ENCODE data around the gene NTSR1. TPM values are rescaled to one million over a fixed set of nuclear protein-coding genes. Genes with fewer than 3 reads are reported as not detected.

NTSR1 gene
- total and polyA plus RNA-seq, 5 donors = 0.06 TPM; not detected in 4

DNA sequence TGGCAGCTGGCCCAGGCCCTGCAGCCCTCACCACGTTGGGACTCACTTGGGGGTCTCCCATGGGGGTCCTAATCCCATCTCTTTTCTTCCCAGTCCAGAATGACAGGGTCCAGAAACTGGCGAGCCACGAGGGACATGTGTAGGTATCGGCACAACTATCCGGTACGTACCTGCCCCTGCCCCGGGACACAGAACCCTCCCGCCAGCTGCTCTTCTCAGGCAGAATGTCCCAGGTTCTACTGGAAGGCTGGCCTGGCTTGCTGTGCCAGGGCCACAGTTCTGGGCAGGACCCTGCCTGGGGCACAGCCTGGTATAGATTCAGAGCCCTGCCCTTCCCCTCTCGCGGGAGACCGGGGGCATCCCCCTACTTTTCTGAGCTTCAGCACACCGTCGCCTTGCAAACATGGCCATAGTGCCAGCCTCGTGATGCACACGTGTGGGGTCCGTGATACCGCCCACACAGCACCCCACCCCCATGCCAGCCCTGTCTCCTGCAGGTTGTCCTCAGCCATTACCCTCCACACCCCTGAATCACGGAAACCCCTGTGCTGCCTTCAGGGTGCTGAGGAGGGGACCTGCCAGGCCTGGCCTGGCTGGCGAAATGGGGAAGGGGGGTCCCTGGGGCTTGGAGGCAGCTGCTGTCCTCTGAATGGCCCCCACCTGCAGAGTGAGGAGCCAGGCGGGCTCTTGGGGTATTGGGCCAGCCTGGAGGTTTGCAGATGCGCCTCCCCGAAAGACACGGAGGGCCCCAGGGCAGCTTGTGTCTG lies 99.0 kb downstream of the NTSR1 start:
- no peaks in the 10 kb centered on the region for H3K27me3 ChIP-seq (ENCODE audit: control insufficient read depth, insufficient read depth)
- DNase-seq (no peak), ATAC-seq (no peak)
- no peaks in the 10 kb centered on the region for H3K9me3 ChIP-seq (ENCODE audit: control insufficient read depth, low read length)
- 87% methylated on average over 23 of the region's 23 CpGs for WGBS
- intact Hi-C loops (cut with DNase I) = loop anchor here in 1 of 4 donors (5.0 kb wide), 1 partner anchor 140 kb away; no protein-coding TSS in a partner anchor
- peaks cover 11% of the 10 kb centered on the region for H3K4me1 ChIP-seq (ENCODE audit: control insufficient read depth, insufficient read depth, low read length)
- H3K27ac ChIP-seq (ENCODE audit: low read length) = no peak overlapping the region
- H3K4me3 ChIP-seq (ENCODE audit: low read length) = no peak overlapping the region

DNA sequence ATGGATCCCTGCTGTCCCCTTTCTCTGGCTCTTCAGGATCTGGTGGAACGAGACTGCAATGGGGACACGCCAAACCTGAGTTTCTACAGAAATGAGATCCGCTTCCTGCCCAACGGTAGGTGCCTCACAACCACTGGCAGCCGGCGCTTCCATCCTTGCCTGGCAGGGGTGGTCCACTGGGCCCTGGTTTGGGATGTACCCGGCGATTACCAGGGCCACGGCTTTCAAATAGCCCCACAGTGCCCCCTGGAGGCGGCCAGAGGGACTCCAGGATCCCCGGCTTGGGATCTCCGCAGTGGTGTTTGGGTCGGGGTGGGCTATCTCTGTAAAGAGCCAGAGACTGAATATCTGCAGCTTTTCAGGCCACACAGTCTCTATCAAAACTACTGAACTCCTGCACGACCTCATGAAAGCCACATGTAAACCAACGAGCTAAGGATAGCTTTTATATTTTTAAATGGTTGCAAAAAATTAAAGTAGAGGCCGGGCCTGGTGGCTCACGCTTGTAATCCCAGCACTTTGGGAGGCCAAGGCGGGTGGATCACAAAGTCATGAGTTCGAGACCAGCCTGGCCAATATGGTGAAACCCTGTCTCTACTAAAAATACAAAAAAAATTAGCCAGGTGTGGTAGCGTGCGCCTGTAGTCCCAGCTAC lies 99.7 kb downstream of the NTSR1 start:
- Histone ChIP-seq H3K27ac (ENCODE audit: low read length) (no peak overlapping the region), H3K4me1 (ENCODE audit: control insufficient read depth, insufficient read depth, low read length) (peaks cover 11% of the 10 kb centered on the region), H3K4me3 (ENCODE audit: low read length) (no peak overlapping the region), H3K9me3 (ENCODE audit: control insufficient read depth, low read length) (no peaks in the 10 kb centered on the region), H3K27me3 (ENCODE audit: control insufficient read depth, insufficient read depth) (no peaks in the 10 kb centered on the region)
- DNase-seq (peak; percentile 66 to 89 (median 88)), ATAC-seq (peak; percentile 40 to 51)
- intact Hi-C loops (cut with DNase I) = loop anchor here in 1 of 4 donors (5.0 kb wide), 1 partner anchor 141 kb away; no protein-coding TSS in a partner anchor
- WGBS = 41% methylated on average over 21 of the region's 21 CpGs

DNA sequence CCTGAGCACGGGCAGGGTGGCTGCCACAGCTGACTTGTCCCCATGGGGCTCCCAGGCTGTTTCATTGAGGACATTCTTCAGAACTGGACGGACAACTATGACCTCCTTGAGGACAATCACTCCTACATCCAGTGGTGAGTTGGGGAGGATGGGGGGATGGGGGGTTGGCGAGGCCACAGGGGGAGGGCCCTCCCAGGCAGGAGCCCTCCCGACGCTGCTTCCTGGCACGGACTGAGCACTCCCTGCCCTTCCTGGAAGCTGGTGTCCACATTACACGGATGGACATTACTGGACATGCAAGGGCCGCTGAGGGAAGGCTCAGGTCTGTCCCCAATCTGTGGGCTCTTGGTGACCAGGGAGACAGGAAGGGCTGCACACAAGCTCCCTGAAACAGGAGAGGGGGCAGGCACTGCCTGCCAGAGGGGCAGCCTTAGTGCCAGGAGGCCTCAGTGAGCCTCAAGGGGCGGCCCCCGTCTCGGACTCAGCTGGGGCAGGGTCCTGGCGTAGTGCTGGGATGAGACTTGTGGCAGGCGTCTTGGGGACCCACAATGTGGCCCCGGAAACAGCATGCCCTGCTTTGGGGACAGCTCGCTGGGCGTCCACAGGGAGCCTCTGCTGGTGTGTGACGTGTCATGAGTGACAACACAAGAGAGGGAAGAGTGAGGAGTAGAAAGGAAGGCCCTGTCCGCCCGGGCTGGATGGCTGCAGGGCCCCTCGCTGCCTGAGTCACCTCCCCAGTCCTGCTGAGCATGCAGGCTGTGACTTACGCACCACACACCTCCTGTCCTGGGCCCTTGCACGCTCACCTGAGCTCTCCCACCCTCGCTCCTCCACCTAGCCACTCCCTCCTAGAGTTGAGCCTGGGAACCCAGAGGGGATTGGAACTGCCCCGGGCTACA lies 101.1 kb downstream of the NTSR1 start:
- Histone ChIP-seq H3K27ac (ENCODE audit: low read length) (no peak overlapping the region), H3K4me1 (ENCODE audit: control insufficient read depth, insufficient read depth, low read length) (peaks cover 11% of the 10 kb centered on the region), H3K9me3 (ENCODE audit: control insufficient read depth, low read length) (no peaks in the 10 kb centered on the region), H3K27me3 (ENCODE audit: control insufficient read depth, insufficient read depth) (no peaks in the 10 kb centered on the region), H3K4me3 (ENCODE audit: low read length) (no peak overlapping the region)
- intact Hi-C loops (cut with DNase I) = loop anchor here in 1 of 4 donors (5.0 kb wide), 1 partner anchor 142 kb away; no protein-coding TSS in a partner anchor
- WGBS = 91% methylated on average over 24 of the region's 24 CpGs
- no peak for DNase-seq
- ATAC-seq = no peak

DNA sequence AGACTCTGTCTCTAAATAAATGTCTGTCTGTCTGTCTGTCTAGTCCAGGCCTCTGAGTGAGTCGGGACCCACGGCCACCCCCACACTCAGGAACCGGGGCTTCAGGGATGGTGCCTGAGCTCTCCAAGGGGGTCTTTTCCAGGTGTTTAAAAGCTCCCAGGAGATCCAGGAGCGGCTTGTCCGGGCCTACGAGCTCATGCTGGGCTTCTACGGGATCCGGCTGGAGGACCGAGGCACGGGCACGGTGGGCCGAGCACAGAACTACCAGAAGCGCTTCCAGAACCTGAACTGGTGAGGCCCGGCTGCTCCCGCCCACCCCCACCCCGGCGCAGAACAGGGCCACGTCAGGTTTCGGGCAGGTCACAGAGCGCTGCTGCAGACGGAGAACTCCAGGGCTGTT lies 102.7 kb downstream of the NTSR1 start:
- H3K27ac ChIP-seq (ENCODE audit: low read length) = no peak overlapping the region
- WGBS = 93% methylated on average over 21 of the region's 21 CpGs
- H3K4me3 ChIP-seq (ENCODE audit: low read length) = no peak overlapping the region
- no peak for ATAC-seq
- H3K4me1 ChIP-seq (ENCODE audit: control insufficient read depth, insufficient read depth, low read length) = peaks cover 6% of the 10 kb centered on the region
- intact Hi-C loops (cut with DNase I) = no loop called here
- DNase-seq = no peak
- no peaks in the 10 kb centered on the region for H3K27me3 ChIP-seq (ENCODE audit: control insufficient read depth, insufficient read depth)
- no peaks in the 10 kb centered on the region for H3K9me3 ChIP-seq (ENCODE audit: control insufficient read depth, low read length)

DNA sequence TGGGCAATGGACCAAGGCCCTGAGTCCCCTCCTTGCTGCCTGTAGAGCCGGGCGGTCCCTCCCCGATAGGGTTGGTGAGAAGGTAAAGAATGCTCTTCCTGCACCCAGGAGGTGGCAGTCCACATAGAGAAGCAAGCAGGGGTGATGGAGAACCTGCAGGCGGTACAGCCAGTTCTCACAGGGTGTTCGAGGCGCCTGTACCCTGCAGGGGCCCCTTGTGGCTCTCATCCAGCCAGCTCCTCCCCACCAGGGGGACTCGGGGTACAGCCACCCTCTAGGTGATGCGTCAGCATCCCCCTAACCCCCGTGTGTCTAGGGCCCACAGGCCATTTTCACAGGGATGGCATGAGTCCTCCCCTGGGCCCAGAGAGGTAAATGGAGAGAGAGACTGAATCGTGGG lies 103.1 kb downstream of the NTSR1 start:
- DNase-seq (no peak), ATAC-seq (no peak)
- intact Hi-C loops (cut with DNase I) = no loop called here
- no peaks in the 10 kb centered on the region for H3K9me3 ChIP-seq (ENCODE audit: control insufficient read depth, low read length)
- H3K27ac ChIP-seq (ENCODE audit: low read length) = no peak overlapping the region
- WGBS = 86% methylated on average over 10 of the region's 10 CpGs
- H3K27me3 ChIP-seq (ENCODE audit: control insufficient read depth, insufficient read depth) = no peaks in the 10 kb centered on the region
- H3K4me1 ChIP-seq (ENCODE audit: control insufficient read depth, insufficient read depth, low read length) = peaks cover 2% of the 10 kb centered on the region
- H3K4me3 ChIP-seq (ENCODE audit: low read length) = no peak overlapping the region

Other genes with a start within 250 kb of the NTSR1 start
- 1 to 10 TPM; 2.3 to 3.1 (median 2.5) TPM for gene GATA5, start 232.8 kb upstream of the NTSR1 start, total RNA-seq
- gene GATA5, start 232.8 kb upstream of the NTSR1 start, polyA plus RNA-seq = 1.5 TPM
- 1 to 10 TPM; 4.1 to 8.4 (median 5.3) TPM for gene SLCO4A1, start 66.3 kb upstream of the NTSR1 start, total RNA-seq
- 15.5 TPM for gene SLCO4A1, start 66.3 kb upstream of the NTSR1 start, polyA plus RNA-seq
- gene MRGBP, start 87.6 kb downstream of the NTSR1 start, total RNA-seq = 10 to 100 TPM in 1 of 4 donors, 1 to 10 TPM in 3; 8.3 to 10.9 (median 8.6) TPM
- 12.1 TPM for gene MRGBP, start 87.6 kb downstream of the NTSR1 start, polyA plus RNA-seq
- 10 to 100 TPM; 21.0 to 29.6 (median 24.2) TPM for gene OGFR, start 96.0 kb downstream of the NTSR1 start, total RNA-seq
- gene OGFR, start 96.0 kb downstream of the NTSR1 start, polyA plus RNA-seq = 26.6 TPM
- gene COL9A3, start 108.2 kb downstream of the NTSR1 start, total RNA-seq = 1 to 10 TPM; 4.3 to 6.9 (median 5.6) TPM
- 13.0 TPM for gene COL9A3, start 108.2 kb downstream of the NTSR1 start, polyA plus RNA-seq
- gene TCFL5, start 153.0 kb downstream of the NTSR1 start, total RNA-seq = 1 to 10 TPM; 7.8 to 9.9 (median 8.2) TPM
- gene TCFL5, start 153.0 kb downstream of the NTSR1 start, polyA plus RNA-seq = 5.2 TPM
- 10 to 100 TPM; 38.1 to 42.5 (median 40.0) TPM for gene DIDO1, start 217.7 kb downstream of the NTSR1 start, total RNA-seq
- gene DIDO1, start 217.7 kb downstream of the NTSR1 start, polyA plus RNA-seq = 23.3 TPM
- 10 to 100 TPM; 19.0 to 22.1 (median 20.0) TPM for gene GID8, start 229.3 kb downstream of the NTSR1 start, total RNA-seq
- 8.9 TPM for gene GID8, start 229.3 kb downstream of the NTSR1 start, polyA plus RNA-seq
- 1 to 10 TPM; 1.5 to 4.8 (median 2.2) TPM for gene SLC17A9, start 243.9 kb downstream of the NTSR1 start, total RNA-seq
- gene SLC17A9, start 243.9 kb downstream of the NTSR1 start, polyA plus RNA-seq = 3.1 TPM

All from right cardiac atrium (tissue), 5 donors.